Neuronal stem cell (in vitro differentiated cells): ENCODE results near the gene RAB6A.

Experiments
- DNase-seq: peaks from one replicate; pipeline ENCODE4 v3.0.0-alpha.2; 2013; ENCODE audit warnings: low spot score
- H2AFZ ChIP-seq: one replicate; pipeline ENCODE4 v1.6.1; 2013; ENCODE audit warnings: mild to moderate bottlenecking, low read length, inconsistent platforms
- H2AK5ac ChIP-seq: 2 replicates; pipeline ENCODE4 v1.6.1; 2013; ENCODE audit warnings: low read depth, mild to moderate bottlenecking, inconsistent platforms, low read length, moderate library complexity, mixed read lengths
- H2BK120ac ChIP-seq: 2 replicates; pipeline ENCODE4 v1.6.1; 2013; ENCODE audit warnings: low read depth, mild to moderate bottlenecking, inconsistent platforms, low read length, moderate library complexity, mixed read lengths
- H2BK12ac ChIP-seq: one replicate; pipeline ENCODE4 v1.6.1; 2013; ENCODE audit warnings: low read length, inconsistent platforms
- H2BK15ac ChIP-seq: 2 replicates; pipeline ENCODE4 v1.6.1; 2013; ENCODE audit warnings: mild to moderate bottlenecking, low read length, inconsistent platforms, mixed read lengths
- H2BK5ac ChIP-seq: one replicate; pipeline ENCODE4 v1.6.1; 2013; ENCODE audit warnings: inconsistent platforms, mild to moderate bottlenecking, low read length, moderate library complexity
- H3K14ac ChIP-seq: one replicate; pipeline ENCODE4 v1.6.1; 2013; ENCODE audit warnings: low read length, inconsistent platforms
- H3K18ac ChIP-seq: 2 replicates; pipeline ENCODE4 v1.6.1; 2013; ENCODE audit warnings: low read length, inconsistent platforms
- H3K23ac ChIP-seq: 2 replicates; pipeline ENCODE4 v1.6.1; 2013; ENCODE audit warnings: low read depth, mild to moderate bottlenecking, mixed read lengths, low read length, inconsistent platforms; ENCODE audit not compliant: poor library complexity
- H3K27ac ChIP-seq: replicated peaks from 3 replicates; pipeline ENCODE4 v1.5.1; 2013; ENCODE audit warnings: low read length, inconsistent platforms
- H3K27me3 ChIP-seq, 3 experiments: 2 replicates each; pipeline ENCODE4 v1.6.1; 2013; ENCODE audit warnings: low read length in 3 of 3, mild to moderate bottlenecking in 2 of 3, inconsistent platforms in 1 of 3, low read depth in 1 of 3, mixed read lengths in 1 of 3, moderate library complexity in 1 of 3; ENCODE audit not compliant: control insufficient read depth in 3 of 3, insufficient read depth in 3 of 3
- H3K36me3 ChIP-seq, 2 donors: replicated peaks in 1 of 2; 2 replicates each; pipeline ENCODE4 v1.6.1; 2013; ENCODE audit warnings: low read length in 2 of 2; ENCODE audit not compliant: control insufficient read depth in 2 of 2, insufficient read depth in 2 of 2
- H3K4ac ChIP-seq: 2 replicates; pipeline ENCODE4 v1.6.1; 2013; ENCODE audit warnings: inconsistent platforms, mild to moderate bottlenecking, low read length, moderate library complexity
- H3K4me1 ChIP-seq, 2 donors: 1 replicate in 1 of 2; 2 replicates in 1 of 2; pipeline ENCODE4 v1.6.1; 2013; ENCODE audit warnings: low read length in 2 of 2, low read depth in 1 of 2; ENCODE audit not compliant: control insufficient read depth in 2 of 2, insufficient read depth in 1 of 2
- H3K4me2 ChIP-seq: one replicate; pipeline ENCODE4 v1.6.1; 2013; ENCODE audit warnings: mild to moderate bottlenecking, low read length, inconsistent platforms; ENCODE audit not compliant: insufficient read depth, poor library complexity, severe bottlenecking
- H3K4me3 ChIP-seq, 2 donors: 2 replicates each; pipeline ENCODE4 v1.5.1; 2013; ENCODE audit warnings: low read length in 2 of 2, mild to moderate bottlenecking in 2 of 2, inconsistent platforms in 1 of 2, moderate library complexity in 1 of 2
- H3K79me1 ChIP-seq: one replicate; pipeline ENCODE4 v1.6.1; 2013; ENCODE audit warnings: low read depth, mild to moderate bottlenecking, inconsistent platforms, low read length, moderate library complexity
- H3K9ac ChIP-seq: one replicate; pipeline ENCODE4 v1.6.1; 2013; ENCODE audit warnings: mild to moderate bottlenecking, low read depth, low read length, inconsistent platforms; ENCODE audit not compliant: poor library complexity
- H3K9me3 ChIP-seq, 2 donors: replicated peaks in 1 of 2; 2 replicates each; pipeline versions ENCODE3 to v1.6.1; 2013; ENCODE audit warnings: low read length in 2 of 2, mild to moderate bottlenecking in 2 of 2, inconsistent platforms in 1 of 2, low read depth in 1 of 2, mixed read lengths in 1 of 2, moderate library complexity in 1 of 2; ENCODE audit not compliant: control insufficient read depth in 2 of 2, insufficient read depth in 1 of 2
- H4K8ac ChIP-seq: one replicate; pipeline ENCODE4 v1.6.1; 2013; ENCODE audit warnings: low read depth, mild to moderate bottlenecking, inconsistent platforms, low read length, moderate library complexity
- H4K91ac ChIP-seq: one replicate; pipeline ENCODE4 v1.6.1; 2013; ENCODE audit warnings: low read length, low read depth, mild to moderate bottlenecking, inconsistent platforms; ENCODE audit not compliant: poor library complexity
- WGBS, 2 donors: extraction: QIAGEN DNeasy Blood & Tissue Kit; methylation state at CpG; one replicate each; pipeline ENCODE4 v1.1.7; 2013; ENCODE audit warnings: missing lambda C conversion rate in 2 of 2, mixed read lengths in 1 of 2; ENCODE audit not compliant: insufficient read length in 2 of 2, insufficient replicate concordance in 1 of 2; ENCODE audit errors: extremely low coverage in 2 of 2; 5-methylcytosine and 5-hydroxymethylcytosine counted together

The RAB6A gene

DNA sequence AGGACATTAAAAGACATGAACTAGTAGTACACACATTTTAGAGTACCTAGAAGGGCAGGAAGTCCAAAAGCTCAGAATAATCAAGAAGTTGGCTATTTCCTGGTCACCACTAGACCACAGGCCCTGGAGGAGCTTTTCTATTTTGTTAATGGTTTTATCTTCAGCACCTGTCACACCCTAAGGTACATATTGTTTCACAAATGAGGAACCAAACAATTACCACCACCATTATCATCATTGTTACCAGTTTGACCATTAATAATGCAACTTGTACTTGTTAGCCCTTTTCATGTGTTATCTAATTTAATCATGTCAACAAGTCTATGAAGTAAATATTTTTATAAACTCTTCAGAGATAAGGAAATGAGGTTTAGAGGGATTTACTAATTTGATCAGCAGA is 31.7 kb upstream of the RAB6A start:
- peaks cover 0 to 3% (median 0%) of the 10 kb centered on the region in 3 experiments for H3K27me3 ChIP-seq
- H3K79me1 ChIP-seq, result peaks cover 3% of the 10 kb centered on the region
- no peaks in the 10 kb centered on the region for H3K9me3 ChIP-seq
- H3K23ac ChIP-seq, result no peak overlapping the region
- no peak overlapping the region for H2AK5ac ChIP-seq
- H3K14ac ChIP-seq, result no peak overlapping the region
- no peak overlapping the region for H3K9ac ChIP-seq
- no peak overlapping the region for H3K4ac ChIP-seq
- no peak overlapping the region for H2BK12ac ChIP-seq
- H3K18ac ChIP-seq, result no peak overlapping the region
- no peak overlapping the region for H2AFZ ChIP-seq
- H3K4me3 ChIP-seq, result no peak overlapping the region
- H3K36me3 ChIP-seq, result peaks cover 6 to 19% of the 10 kb centered on the region in 2 donors
- H3K4me2 ChIP-seq, result no peak overlapping the region
- H4K8ac ChIP-seq, result no peak overlapping the region
- no peak overlapping the region for H2BK15ac ChIP-seq
- peaks cover 2 to 3% of the 10 kb centered on the region in 2 donors for H3K4me1 ChIP-seq
- no peak overlapping the region for H2BK120ac ChIP-seq
- H2BK5ac ChIP-seq, result no peak overlapping the region
- no peak overlapping the region for H4K91ac ChIP-seq
- DNase-seq, result no peak
- H3K27ac ChIP-seq, result no peak overlapping the region

DNA sequence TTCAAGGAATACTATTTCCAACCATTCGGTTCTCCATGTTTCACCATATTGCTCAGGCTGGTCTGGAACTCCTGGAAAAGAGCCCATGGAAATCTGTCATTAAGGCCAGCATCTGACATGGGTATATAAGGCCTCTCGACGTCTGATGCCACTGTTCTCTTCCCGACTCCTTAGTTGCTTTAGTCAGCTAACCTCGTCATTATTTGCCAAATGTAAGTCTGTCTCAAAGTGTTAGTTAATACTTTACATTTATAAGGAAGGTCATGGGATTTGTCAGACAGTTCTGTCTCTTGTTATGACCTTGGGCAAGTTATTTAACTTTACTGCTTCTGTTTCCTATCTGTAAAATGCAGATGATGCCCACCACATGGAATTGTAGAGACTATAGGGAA is 28.4 kb upstream of the RAB6A start:
- no peak for DNase-seq
- H3K4me2 ChIP-seq, result no peak overlapping the region

DNA sequence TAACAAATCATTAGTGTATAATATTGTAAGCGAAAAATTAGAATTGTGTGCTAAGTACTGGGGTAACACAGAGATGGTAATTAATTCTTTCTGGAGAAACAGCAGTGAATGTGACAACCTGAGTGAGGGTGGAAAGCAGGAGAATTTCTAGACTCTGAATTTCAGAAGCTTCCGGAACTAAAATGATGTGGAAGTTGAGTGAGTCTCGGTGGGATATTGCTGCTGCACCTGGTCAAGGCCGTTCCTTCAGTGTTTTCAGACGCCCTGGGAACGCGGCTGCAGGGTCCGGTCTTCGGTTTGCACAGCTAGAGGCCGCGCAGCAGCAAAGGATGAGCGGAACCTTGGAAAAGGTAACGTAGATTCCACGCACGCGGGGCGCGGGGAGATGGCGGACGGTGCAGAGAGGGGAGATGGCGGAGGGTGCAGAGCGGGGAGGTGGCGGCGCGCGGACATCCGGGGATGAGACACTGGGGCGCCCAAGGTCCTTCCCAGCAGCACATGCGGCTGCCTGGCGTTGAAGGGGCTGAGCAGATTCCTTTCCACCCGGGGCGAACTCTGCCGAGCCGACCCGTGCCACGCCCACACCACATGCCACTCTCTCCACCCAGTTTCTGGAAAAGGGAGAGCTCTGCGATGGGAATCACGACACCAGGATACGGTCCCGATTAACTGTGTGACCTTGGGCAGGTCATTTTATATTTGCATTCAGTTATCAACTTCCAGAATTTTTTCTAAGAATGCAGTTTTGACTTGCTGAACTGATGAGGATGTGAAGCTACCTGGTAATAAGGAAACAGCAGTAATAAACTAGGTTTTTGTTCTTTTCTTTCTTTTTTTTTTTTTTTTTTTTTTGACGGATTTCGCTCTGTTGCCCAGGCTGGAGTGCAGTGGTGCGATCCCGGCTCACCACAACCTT is 27.0 kb upstream of the RAB6A start, which contains the start of gene MRPL48:
Gene MRPL48, plus strand, starts transcription at position 232 of the 916 bp plus-strand sequence. Its CDS starts 98 bp downstream, at position 330.
- peak within 1 kb of the TSS; percentile 100 for H4K91ac ChIP-seq
- peak within 1 kb of the TSS; percentile 99 for H2BK120ac ChIP-seq
- peak within 1 kb of the TSS; percentile 8 for H2BK12ac ChIP-seq
- H3K4ac ChIP-seq, result no peak within 1 kb of the TSS
- H3K27me3 ChIP-seq, result no peaks in the 10 kb centered on the region
- DNase-seq, result peak; percentile 91
- H3K4me3 ChIP-seq, result peak within 1 kb of the TSS; percentile 80 to 90
- peak within 1 kb of the TSS; percentile 99 for H3K14ac ChIP-seq
- H3K18ac ChIP-seq, result peak within 1 kb of the TSS; percentile 100
- peak within 1 kb of the TSS; percentile 100 for H4K8ac ChIP-seq
- peaks cover 0 to 7% of the 10 kb centered on the region in 2 donors for H3K36me3 ChIP-seq
- H3K9me3 ChIP-seq, result no peaks in the 10 kb centered on the region
- H3K27ac ChIP-seq, result peak within 1 kb of the TSS; percentile 97
- H2AFZ ChIP-seq, result peak within 1 kb of the TSS; percentile 97
- H3K9ac ChIP-seq, result peak within 1 kb of the TSS; percentile 99
- peak within 1 kb of the TSS; percentile 18 for H2AK5ac ChIP-seq
- no peaks in the 10 kb centered on the region for H3K79me1 ChIP-seq
- WGBS, 2 donors, result no CpG with 5 or more reads among the region's 44 CpGs
- peaks cover 1 to 6% of the 10 kb centered on the region in 2 donors for H3K4me1 ChIP-seq
- peak within 1 kb of the TSS; percentile 99 for H2BK5ac ChIP-seq
- H3K23ac ChIP-seq, result peak within 1 kb of the TSS; percentile 99
- peak within 1 kb of the TSS; percentile 78 for H3K4me2 ChIP-seq
- H2BK15ac ChIP-seq, result peak within 1 kb of the TSS; percentile 99

More for the DNA sequence above, 28.4 kb upstream of the RAB6A start:
- Histone ChIP-seq H4K91ac (no peak overlapping the region), H3K4me3 (no peak overlapping the region), H3K27me3 (no peaks in the 10 kb centered on the region), H2BK12ac (no peak overlapping the region), H3K79me1 (no peaks in the 10 kb centered on the region), H3K9me3 (no peaks in the 10 kb centered on the region), H4K8ac (no peak overlapping the region), H3K4ac (no peak overlapping the region), H3K27ac (no peak overlapping the region), H3K36me3 (peaks cover 0 to 7% of the 10 kb centered on the region in 2 donors), H2BK15ac (no peak overlapping the region), H3K18ac (no peak overlapping the region), H3K23ac (no peak overlapping the region), H2AK5ac (no peak overlapping the region), H3K9ac (no peak overlapping the region), H2BK5ac (no peak overlapping the region), H2BK120ac (no peak overlapping the region), H2AFZ (no peak overlapping the region), H3K14ac (no peak overlapping the region), H3K4me1 (peaks cover 0 to 6% of the 10 kb centered on the region in 2 donors)
- WGBS, 2 donors, result no CpG with 5 or more reads among the region's 5 CpGs

- Histone ChIP-seq H3K9ac (no peak overlapping the region), H2BK12ac (no peak overlapping the region), H3K23ac (no peak overlapping the region), H2BK5ac (no peak overlapping the region), H2AFZ (peak overlapping the region; percentile 97), H2BK120ac (no peak overlapping the region), H3K14ac (no peak overlapping the region), H3K4ac (no peak overlapping the region), H2BK15ac (no peak overlapping the region), H2AK5ac (peak overlapping the region; percentile 18), H3K4me1 (peaks cover 1 to 6% of the 10 kb centered on the region in 2 donors), H3K18ac (peak overlapping the region; percentile 11), H4K91ac (no peak overlapping the region), H4K8ac (no peak overlapping the region), H3K27me3 (no peaks in the 10 kb centered on the region), H3K9me3 (no peaks in the 10 kb centered on the region), H3K36me3 (peaks cover 0 to 6% of the 10 kb centered on the region in 2 donors), H3K4me3 (peak overlapping the region in 1 of 2 donors; percentile 80), H3K27ac (peak overlapping the region; percentile 97), H3K4me2 (peak overlapping the region; percentile 78), H3K79me1 (no peaks in the 10 kb centered on the region)
- WGBS, 2 donors, result no CpG with 5 or more reads among the region's 17 CpGs
- DNase-seq, result no peak
Measured at GRCh38 chr11:73787051-73787642, 26.3 kb upstream of the RAB6A start.
